GM21576 (cell line): ENCODE data around the gene PARG.
"Not testable (repeated sequence)": the region's sequence is repeated elsewhere in the genome, so short reads cannot be mapped to it uniquely, and the experiment has no call there.

Experiments
- ATAC-seq: cut with Tn5 transposase; IDR thresholded peaks from one replicate; pipeline ENCODE4 v1.9.1; 2021; ENCODE audit warnings: mild to moderate bottlenecking, moderate library complexity; ENCODE audit not compliant: unreplicated experiment

Gene PARG

DNA sequence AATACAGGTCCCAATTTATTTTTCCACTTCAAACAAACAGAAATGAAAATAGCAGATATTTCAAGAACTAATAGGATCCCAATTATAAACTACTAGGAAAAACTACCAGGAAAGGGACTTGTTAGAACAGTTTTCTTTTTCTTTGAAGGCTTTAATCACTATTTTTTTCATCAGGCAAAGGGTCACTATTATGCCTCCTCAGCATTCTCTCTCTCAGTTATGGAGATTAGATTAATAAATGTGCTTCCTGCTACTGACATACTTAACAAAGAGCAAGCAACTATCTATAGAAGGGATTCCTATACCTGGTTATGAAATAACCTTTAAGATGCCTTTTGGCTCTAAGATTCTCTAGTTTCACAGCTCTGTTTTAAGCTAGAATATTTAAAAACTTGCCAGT is 108.7 kb downstream of the PARG start:
- ATAC-seq, result no peak

DNA sequence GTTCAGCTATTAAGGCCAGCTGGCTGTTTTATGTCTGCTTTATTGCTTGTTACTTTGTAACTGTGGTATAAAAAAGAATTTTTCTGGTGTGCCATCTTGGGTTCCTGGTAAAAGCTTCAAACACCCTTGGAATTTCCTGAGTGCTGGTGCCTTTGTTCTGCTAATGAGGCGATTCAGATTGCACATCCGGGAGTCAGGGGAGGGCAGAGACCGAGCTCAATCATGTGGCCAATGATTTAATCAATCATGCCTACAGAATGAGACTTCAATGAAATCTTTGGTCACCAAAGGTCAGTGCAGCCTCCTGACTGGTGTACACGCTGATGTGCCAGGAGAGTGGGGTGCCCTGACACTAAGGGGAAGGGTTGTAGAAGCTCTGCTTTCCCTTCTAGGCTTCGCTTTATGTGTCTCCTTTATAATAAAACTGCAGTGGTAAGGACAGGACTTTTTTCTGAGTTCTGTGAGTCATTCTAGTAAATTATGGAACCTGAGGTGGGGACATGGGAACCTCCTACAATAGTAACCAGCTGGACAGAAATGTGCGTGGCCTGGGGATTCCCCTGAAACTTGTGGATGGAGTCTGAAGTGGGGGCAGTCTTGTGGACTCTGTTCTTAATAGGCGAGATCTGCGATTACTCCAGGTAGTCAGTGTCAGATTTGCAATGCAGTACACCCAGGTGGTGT is 110.3 kb downstream of the PARG start:
- ATAC-seq, result no peak

DNA sequence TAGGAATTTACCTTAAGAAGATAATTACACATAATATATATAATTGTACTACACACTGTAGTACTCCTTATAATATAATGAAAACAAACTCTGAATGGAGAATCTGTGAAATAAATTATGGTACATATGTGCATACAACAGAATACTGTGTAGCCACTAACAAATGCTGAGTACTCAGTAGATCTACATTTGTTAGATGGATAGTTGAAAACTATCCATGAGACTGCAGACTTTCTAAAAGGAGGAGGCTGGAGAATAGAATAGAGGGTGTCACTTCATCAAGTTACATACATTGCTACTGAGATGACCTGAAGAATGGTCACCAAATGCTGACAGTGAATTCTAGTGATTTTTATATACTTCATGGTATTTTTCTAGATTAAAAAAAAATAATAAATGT is 111.0 kb downstream of the PARG start:
- no peak for ATAC-seq

DNA sequence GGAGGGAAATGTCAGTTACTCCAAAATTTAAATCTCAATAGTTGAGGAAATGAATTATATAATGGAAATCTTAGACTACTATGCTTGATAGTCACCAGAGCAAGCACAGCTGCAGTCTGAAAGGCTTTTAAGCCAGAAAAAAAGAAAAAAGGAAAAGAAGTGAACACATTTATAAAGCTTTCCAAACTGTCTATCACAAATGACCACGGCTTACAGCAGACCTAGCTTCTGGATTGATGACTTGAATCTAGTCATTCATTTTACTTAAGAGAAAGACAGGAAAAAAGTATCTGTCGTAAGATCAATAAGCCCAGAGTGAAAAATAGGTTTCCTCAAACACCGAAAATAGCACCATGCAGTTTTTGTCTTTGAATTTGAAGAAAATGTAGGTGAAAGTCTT is 111.8 kb downstream of the PARG start:
- ATAC-seq, result no peak

DNA sequence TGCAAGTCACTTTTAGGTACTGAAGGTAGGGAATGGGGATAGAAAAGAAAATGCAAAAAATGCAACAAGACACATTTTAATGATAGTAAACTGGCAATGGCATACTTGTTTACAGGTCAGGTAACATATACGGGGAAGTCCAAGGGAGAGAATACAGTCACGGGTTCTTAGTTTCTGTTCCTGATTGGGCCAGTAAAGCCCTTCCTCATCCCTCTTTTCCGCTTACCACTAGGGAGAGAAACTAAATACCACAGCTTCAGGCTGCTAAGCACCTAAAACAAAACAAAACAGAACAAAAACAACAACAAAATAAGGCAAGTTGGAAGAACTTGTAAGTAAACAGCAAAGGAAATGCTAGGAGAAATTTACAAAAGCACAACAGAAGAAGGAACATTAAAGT is 114.5 kb downstream of the PARG start:
- ATAC-seq, result no peak

DNA sequence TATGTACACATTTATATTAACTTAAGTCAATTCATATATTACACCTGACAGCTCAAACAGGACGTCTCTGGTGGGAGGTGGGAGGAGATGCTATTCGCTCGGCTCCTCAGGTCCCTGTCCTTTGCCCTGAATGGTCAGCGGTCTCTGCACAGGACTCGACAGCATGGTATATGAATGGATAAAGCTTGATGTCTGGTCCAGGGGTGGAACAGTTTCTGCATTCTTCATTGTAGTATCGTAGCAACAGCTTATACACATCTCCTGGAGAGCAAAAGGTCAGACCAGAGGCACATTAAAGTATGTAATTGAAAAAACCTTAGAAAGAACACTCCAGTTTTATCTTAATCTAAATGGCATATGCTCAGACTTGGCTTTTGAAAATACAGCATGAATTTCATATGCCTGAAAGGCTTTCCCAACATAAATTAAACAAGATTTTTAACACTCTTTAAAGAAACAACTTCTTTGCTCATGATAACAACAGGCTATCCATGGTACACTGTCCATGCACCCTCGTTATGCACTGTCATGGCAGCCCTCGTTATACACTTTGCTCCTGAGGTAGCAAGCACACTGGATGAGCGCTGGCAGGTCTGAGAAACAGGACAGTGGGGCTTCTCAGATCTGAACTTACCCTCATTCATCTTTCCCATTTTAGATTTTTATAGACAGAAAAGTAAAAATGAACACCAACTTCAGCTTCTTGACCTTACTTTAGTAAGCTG is 122.4 kb downstream of the PARG start:
- ATAC-seq, result no peak

DNA sequence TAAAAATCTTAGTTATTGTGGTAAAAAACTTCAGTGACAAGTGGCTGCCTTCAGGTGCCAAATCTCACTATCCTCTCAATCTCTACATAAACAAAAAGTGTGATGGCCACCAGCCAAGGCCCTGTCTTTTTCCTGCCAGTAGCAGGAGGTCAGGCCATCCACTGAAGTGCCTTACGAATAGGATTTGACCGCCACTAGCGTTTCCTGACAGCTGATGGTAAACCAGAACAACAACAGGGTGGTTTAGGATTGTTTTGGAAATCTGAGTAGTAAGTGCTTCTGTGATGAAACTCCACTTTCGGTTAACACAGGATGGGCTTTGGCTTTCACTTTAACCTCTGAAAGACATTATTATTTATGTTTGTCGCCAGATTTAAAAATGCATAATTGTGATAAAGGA is 124.0 kb downstream of the PARG start:
- no peak for ATAC-seq

DNA sequence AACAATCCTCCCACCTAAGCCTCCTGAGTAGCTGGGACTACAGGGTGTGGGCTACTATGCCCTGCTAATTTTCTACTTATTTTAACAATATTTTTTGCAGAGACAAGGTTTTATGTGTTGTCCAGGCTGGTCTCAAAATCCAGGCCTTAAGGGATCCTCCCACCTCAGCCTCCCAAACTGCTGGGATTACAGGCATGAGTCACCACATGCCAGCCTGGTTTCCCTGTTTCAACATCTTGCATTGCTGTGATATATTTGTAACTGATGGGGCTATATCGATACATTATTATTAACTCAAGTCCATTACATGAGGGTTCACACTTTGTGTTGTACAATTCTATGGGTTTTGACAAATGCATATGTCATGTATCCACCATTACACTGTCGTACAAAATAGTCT is 137.8 kb downstream of the PARG start:
- ATAC-seq, result no peak

DNA sequence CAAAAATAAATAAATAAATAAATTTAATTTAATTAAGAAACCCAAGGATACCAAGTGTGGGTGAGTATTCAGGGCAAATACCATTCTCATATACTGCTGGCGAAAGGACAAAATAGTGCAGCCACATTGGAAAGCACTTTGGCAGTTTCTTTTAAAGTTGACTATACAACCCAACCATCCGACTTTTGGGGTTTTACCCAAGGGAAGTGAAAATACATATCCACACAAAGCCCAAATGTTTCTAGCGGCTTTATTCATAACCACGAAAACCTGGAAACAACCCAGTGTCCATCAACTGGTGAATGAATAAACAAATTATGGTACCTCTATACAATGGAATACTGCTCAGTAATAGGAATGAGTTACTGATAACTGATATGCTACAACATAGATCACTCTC is 143.6 kb downstream of the PARG start:
- ATAC-seq, result no peak

DNA sequence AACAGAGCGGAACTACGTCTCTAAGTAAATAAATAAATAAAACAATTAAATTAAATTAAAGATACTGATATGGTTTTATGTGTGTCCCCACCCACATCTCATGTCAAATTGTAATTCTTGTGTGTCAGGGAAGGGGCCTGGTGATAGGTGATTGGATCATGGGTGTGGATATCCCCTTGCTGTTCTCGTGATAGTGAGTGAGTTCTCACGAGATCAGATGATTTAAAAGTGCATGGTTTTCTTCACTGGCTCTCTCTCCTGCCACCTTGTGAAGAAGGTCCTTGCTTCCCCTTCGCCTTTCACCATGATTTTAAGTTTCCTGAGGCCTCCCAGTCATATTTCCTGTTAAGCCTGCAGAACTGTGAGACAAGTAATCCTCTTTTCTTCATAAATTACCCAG is 150.7 kb downstream of the PARG start:
- ATAC-seq, result no peak

DNA sequence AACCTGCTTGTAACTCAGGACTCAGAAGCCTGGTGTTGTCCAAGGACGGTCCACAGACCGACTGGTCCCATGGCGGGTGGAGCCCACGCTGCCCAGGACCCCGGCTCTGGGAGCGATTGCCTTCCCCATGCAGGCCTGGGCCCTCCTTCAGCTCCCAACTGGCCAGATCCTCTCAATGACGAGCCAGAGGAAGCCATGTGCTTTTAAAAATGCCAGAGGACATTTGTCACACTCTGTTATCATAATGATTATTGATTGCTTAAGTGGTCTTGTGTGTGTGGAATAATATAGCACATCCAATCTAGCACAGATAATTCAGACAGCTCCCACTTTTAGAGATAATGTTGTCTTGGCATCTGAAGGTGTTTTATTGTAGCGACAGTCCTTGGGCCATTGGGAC is 157.1 kb downstream of the PARG start:
- no peak for ATAC-seq

DNA sequence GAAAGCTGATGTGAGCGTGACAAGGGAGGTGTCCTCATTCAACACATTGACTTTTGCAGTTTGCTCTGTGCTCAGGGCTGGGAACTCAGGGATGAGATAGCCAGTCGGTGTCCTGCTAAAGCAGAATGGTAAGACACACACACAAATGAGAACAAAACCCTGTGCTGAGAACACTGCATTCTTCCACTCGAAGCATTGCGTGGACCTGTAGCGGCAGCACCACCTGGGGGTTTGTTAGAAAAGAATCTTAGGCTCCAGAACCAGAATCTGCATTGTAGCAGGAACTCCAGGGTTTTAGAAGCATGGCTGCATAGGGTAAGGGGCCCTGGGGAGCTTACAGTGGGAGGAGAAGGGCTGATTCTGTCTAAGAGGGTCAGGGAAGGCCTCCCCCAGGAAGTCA is 158.2 kb downstream of the PARG start:
- no peak for ATAC-seq

DNA sequence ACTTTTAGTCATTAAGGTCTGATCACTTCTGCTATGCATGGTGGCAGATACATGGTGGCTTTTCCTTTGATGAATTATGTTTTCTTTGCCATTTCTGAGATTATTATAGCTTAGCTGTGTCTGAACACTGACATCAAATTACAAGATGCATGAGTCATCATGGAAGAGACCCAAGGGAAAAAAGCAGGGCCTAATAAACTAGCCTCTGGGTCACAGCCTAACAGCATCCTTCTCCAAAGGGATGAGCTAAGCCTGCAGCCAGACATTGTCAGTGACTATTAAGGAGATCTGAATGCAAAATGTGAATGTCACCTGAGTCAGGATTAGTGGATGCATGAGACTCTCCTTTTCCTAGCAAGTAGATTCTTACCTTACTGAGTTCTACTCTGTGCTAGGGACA is 160.6 kb downstream of the PARG start:
- no peak for ATAC-seq

DNA sequence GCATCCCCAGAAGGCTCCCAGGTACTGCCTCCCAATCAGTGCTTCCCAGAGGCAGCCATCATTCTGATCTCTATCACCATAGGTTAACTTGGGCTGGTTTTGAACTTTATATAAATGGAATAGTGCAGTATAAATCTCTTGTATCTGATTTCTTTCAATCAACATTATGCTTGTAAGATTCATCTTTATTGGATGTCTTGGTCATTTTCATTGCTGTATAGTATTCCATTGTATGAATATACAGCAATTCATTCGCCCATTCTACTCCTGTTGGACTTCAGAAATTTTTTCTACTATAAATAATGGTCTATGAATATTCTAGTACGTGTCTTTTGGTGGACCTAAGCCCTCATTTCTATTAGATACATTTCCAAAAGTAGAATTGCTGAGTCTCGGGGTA is 163.6 kb downstream of the PARG start:
- ATAC-seq, result no peak

DNA sequence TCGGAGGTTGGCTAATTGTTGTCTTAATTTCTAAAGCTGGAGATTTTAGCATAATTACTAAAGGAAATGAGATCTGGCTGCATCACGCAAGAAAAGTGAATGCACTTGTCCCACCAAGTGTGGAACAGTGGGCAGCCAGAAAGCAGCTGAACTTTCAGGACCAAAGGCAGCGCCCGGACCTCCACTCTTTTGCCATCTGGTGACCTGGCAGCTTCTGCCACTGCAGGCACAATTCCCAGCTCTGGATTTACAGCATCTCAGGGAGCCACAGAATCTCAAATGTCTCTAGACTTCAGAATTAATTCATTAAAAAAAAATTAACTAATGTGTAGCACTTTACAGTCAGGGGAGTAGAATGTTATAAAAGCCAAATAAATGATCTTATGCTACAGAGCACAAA is 165.0 kb downstream of the PARG start:
- no peak for ATAC-seq

DNA sequence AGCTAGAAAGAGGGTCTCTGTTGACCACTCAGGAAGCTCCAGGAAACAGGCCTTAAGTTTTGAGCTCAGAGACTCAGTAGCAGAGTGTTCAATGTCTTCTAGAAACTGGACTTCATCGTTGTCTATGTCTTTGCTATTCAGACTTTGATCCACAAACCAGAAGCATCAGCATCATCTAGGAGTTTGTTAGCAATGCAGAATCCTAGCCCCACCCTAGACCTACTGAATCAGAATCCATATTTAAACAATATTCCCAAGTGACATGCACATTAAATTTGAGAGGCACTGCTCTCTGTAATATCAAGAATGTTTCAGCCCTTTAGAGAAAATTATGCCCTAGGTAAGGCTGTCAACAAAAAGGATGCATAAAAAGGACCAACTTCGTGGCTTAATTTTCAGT is 166.8 kb downstream of the PARG start:
- no peak for ATAC-seq

DNA sequence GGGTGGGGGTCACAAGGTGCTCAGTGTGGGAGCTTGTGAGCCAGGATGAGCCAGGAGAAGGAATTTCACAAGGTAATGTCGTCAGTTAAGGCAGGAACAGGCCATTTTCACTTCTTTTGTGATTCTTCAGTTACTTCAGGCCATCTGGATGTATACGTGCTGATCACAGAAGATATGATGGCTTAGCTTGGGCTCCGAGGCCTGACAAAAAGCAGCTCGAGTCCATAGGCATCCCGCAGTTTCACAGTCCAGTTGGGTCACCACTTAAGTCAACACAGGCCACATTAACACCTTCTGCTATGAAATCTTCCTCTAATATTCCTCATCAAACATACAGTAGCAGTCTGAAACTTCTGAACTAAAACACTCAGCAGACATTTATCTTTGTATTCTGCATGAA is 168.9 kb downstream of the PARG start:
- ATAC-seq, result not testable (repeated sequence)

DNA sequence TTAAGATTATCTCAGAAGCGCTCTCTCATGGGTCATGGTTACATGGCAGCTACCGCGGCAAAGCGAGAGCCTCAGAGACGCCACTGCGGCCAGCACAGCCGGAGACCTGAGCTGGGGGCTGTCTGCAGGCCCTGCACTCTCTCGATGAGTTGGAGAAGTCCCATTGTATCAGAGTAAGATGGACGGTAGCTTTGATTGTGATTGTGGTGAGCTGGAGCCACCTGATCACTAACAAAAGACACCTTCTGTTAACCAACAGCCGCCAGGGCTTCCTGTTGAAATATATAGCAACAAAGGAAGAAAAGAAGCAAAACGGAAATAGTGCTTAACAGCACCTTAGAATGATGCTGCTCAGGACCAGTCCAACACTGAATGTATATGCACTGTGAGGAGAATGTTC is 170.8 kb downstream of the PARG start:
- not testable (repeated sequence) for ATAC-seq

DNA sequence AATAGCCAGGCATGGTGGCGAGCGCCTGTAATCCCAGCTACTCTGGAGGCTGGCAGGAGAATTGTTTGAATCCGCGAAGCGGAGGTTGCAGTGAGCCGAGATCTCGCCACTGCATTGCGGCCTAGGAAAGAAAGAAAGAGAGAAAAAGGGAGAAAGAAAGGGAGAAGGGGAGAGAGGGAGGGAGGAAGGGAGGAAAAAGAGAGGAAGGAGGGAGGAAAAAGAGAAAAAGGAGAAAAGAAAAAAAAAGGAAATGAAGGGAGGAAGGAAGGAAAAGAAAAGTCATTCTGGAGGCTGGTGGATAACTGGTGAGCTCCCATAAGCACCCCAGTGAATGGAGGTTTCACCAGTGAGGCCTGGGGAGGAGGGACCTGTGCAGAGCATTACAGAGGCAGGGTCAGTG is 172.1 kb downstream of the PARG start:
- no peak for ATAC-seq

DNA sequence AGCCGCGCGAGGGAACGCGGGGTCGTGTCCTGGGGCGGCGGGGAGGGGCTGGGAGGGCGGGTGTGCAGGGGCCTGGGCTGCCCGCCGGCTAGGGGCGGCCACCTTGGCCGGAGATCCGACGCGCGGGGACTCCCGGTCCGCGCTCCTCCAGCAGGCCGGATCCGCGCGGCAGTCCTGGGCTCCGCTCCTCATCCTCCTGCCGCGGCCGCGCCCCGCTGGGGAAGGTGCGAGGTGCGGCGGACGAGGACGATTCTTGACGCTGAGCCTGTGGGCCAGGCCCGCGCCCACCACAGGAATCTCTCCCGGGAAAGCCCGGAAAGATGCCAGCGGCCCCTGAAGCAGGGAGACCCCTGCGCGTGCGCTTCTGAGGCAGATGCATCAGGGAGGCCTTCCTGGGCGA is 173.1 kb downstream of the PARG start:
- ATAC-seq, result no peak

DNA sequence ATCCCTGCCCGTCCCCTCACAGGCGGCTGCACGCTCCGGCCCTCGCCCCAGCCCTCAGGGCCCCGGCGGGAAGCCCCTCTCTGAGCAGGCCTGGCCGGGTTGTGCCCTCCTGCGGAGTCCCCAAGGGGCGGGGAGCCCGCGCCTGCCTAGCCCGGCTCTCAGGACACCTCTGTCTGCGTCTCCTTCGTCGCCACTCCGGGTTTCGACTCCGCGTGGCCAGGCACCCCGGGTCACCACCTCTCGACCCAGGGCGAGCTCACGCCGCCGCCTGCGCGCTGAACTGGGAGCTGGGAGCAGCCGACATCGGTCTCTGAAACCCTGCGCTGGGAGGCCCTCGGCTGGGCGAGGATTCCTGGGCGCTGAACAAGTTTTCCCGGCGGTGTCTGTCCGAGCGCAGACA is 173.5 kb downstream of the PARG start:
- no peak for ATAC-seq
